Neural crest cell (in vitro differentiated cells): ENCODE results near the gene CELF4. TPM values are rescaled to one million over a fixed set of nuclear protein-coding genes. Genes with fewer than 3 reads are reported as not detected.

Experiments used
- DNase-seq: peaks from one replicate; pipeline ENCODE4 v3.0.0; 2021; ENCODE audit warnings: low read depth, mixed read lengths, low spot score
- H3K27ac Mint-ChIP-seq: one replicate; pipeline ENCODE4 v1.8.0; 2021; ENCODE audit warnings: mild to moderate bottlenecking, mixed read lengths; ENCODE audit not compliant: unreplicated experiment
- H3K27me3 Mint-ChIP-seq: 2 replicates; pipeline ENCODE4 v1.8.0; 2021; ENCODE audit warnings: low read depth, mild to moderate bottlenecking, mixed read lengths
- H3K36me3 Mint-ChIP-seq: 2 replicates; pipeline ENCODE4 v1.8.0; 2021; ENCODE audit warnings: low read depth, mild to moderate bottlenecking, mixed read lengths
- H3K4me1 Mint-ChIP-seq: 2 replicates; pipeline ENCODE4 v1.8.0; 2021; ENCODE audit warnings: mixed read lengths
- H3K4me3 Mint-ChIP-seq: one replicate; pipeline ENCODE4 v1.8.0; 2021; ENCODE audit warnings: mild to moderate bottlenecking, mixed read lengths
- H3K9me3 Mint-ChIP-seq: 2 replicates; pipeline ENCODE4 v1.8.0; 2021; ENCODE audit warnings: mixed read lengths
- total RNA-seq: library from RNA; stranded (reverse); gene quantifications from 2 replicates; pipeline ENCODE4 v1.2.1, GENCODE V29; 2021
- TF ChIP-seq, protein P1 (sequence below): fragments of 200-600 bp; sonication (generic); conservative IDR thresholded peaks from 2 replicates; pipeline ENCODE4 v1.5.0; 2021; ENCODE audit warnings: antibody characterized with exemption, mild to moderate bottlenecking

CELF4 gene
- total RNA-seq, 1 donor from 2014 or later, result 1.9 TPM

DNA sequence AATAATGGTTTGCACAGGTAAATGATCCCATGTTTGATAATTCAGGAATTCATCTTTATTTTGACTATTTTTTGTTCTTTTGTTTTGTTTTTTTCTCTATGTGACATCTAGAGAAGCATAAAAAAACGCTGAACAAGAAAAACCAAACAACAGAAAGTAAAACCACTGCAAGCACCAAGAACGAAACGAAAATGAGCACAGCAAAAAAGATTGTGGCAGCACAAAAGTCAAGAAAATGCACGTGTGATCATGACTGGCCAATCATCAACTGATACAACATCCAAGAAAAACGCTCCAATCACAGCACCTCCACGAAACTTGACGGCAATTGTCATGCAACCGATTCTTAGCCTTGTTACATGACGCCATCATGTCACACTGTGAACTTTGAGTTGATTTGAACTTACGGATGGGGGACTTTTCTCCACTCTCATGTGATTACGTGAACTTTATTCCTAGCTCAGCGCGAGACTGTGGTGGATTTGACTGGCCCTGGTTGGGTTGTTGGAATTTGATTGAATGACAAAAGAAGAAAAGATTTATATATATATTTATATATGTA lies 318.7 kb downstream of the CELF4 start:
- peaks cover 39% of the 10 kb centered on the region for H3K27me3 Mint-ChIP-seq
- TF ChIP-seq, protein P1, sequence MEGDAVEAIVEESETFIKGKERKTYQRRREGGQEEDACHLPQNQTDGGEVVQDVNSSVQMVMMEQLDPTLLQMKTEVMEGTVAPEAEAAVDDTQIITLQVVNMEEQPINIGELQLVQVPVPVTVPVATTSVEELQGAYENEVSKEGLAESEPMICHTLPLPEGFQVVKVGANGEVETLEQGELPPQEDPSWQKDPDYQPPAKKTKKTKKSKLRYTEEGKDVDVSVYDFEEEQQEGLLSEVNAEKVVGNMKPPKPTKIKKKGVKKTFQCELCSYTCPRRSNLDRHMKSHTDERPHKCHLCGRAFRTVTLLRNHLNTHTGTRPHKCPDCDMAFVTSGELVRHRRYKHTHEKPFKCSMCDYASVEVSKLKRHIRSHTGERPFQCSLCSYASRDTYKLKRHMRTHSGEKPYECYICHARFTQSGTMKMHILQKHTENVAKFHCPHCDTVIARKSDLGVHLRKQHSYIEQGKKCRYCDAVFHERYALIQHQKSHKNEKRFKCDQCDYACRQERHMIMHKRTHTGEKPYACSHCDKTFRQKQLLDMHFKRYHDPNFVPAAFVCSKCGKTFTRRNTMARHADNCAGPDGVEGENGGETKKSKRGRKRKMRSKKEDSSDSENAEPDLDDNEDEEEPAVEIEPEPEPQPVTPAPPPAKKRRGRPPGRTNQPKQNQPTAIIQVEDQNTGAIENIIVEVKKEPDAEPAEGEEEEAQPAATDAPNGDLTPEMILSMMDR, result no peak
- H3K36me3 Mint-ChIP-seq, result no peaks in the 10 kb centered on the region
- no peak for DNase-seq
- peaks cover 4% of the 10 kb centered on the region for H3K4me1 Mint-ChIP-seq
- H3K4me3 Mint-ChIP-seq, result no peak overlapping the region
- H3K27ac Mint-ChIP-seq, result no peak overlapping the region
- H3K9me3 Mint-ChIP-seq, result no peaks in the 10 kb centered on the region

DNA sequence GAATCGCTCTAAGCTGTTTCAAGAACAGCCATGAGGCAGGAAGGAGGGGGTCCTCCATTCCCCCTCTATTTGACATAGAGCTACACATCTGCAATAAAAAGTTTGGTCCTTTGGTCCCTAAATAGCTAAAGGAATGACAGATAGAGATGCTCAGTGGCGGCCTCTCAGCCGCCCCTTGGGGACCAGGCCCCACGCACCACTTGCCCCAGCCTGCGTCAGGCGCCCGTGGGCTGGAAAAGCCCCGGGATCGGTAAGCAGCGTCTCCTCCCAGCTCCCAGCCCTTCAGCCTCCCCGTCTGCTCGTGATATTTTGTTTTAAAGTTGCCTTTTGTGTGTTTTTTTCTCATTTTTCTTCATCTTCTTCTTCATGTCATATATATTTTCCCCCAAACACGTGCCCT lies 321.0 kb downstream of the CELF4 start:
- TF ChIP-seq, protein P1, result no peak
- no peak overlapping the region for H3K27ac Mint-ChIP-seq
- no peaks in the 10 kb centered on the region for H3K9me3 Mint-ChIP-seq
- H3K4me3 Mint-ChIP-seq, result no peak overlapping the region
- no peaks in the 10 kb centered on the region for H3K36me3 Mint-ChIP-seq
- H3K4me1 Mint-ChIP-seq, result peaks cover 4% of the 10 kb centered on the region
- no peak for DNase-seq
- H3K27me3 Mint-ChIP-seq, result peaks cover 30% of the 10 kb centered on the region

DNA sequence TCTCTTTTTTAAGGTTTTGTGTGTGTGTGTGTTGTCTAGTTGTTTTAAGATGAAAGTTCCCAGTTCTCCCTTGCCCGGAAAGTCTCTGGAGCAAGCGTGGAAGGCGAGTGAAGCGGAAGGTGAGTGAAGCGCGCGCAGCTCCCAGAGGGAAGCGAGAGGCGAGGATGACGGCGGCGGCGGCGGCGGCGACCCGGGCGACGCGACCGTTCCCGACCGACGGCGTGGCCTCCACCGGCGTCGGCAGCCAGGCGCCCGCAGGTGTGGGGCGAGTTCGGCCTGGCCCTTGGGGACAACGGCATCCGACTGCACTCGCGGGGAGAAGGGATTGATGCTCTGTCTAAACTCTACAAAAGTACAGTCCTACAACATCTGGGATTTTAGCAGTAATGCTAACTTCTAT lies 321.9 kb downstream of the CELF4 start:
- no peak overlapping the region for H3K27ac Mint-ChIP-seq
- DNase-seq, result peak; percentile 6
- H3K4me1 Mint-ChIP-seq, result peaks cover 4% of the 10 kb centered on the region
- H3K4me3 Mint-ChIP-seq, result no peak overlapping the region
- H3K36me3 Mint-ChIP-seq, result no peaks in the 10 kb centered on the region
- peaks cover 30% of the 10 kb centered on the region for H3K27me3 Mint-ChIP-seq
- H3K9me3 Mint-ChIP-seq, result no peaks in the 10 kb centered on the region
- TF ChIP-seq, protein P1, result no peak

DNA sequence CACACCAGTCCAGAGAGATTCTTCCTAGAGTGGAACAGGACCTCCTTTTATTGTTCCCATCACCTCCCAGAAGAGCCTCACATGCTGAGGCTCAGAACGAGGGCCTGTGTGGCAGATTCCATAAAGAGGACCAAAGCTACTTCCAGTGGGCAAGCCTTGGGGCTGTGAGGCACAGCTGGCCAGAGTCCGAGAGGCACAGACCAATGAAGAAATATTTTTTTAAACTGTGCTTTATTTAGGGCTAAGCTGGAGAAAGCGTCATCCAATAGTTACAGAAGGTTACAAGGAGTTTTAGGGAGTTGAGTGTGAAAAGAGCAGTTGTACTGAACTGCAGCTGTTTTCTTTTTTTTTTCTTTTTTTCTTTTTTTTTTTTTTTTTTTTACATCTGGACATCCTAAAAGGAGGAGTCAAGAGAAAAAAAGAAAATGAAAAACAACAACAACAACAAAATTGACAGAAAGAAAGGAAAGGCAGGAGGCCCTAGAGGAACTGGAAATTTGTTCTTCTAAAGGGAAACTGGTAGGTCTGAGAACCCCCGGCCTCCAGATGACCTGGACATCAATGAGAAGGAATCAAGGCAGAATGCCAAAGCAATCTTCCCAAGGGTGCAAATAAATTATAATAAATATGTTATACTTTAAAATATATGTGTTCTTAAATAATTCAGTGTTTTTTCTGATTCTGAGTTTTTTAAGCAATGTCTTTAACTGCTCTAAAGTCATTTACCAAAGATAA lies 322.6 kb downstream of the CELF4 start:
- TF ChIP-seq, protein P1, result no peak
- H3K27me3 Mint-ChIP-seq, result peaks cover 28% of the 10 kb centered on the region
- no peak for DNase-seq
- H3K9me3 Mint-ChIP-seq, result no peaks in the 10 kb centered on the region
- H3K4me3 Mint-ChIP-seq, result no peak overlapping the region
- H3K27ac Mint-ChIP-seq, result no peak overlapping the region
- peaks cover 4% of the 10 kb centered on the region for H3K4me1 Mint-ChIP-seq
- H3K36me3 Mint-ChIP-seq, result no peaks in the 10 kb centered on the region

DNA sequence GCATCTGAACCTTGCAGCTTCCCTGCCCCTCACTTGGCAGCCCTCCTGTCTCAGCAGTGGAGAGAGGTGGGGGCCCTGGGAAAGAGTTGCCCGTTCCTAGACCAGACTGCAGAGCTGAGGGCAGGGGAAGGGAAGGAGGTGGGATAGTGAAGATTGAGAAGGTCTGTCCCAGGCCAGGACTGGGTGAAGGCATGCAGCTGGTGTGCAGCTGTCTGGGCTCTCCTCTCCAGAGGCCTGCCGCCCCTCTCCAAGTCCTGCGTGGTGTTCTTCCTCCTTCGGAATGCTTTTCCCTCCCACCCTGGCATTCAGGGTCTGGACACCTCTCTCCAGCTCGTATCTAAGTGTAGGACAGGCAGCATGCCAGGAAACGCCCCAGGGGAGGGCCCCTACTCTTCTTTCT lies 323.5 kb downstream of the CELF4 start:
- no peak for DNase-seq
- Mint-ChIP-seq H3K4me3 (no peak overlapping the region), H3K27ac (no peak overlapping the region), H3K4me1 (peaks cover 4% of the 10 kb centered on the region), H3K36me3 (no peaks in the 10 kb centered on the region), H3K27me3 (peaks cover 28% of the 10 kb centered on the region), H3K9me3 (no peaks in the 10 kb centered on the region)
- TF ChIP-seq, protein P1, result no peak
